ENCODE results near the gene ZNF189.

The ZNF189 gene

GRCh38 chr9:101418518-101419430 is 20.1 kb downstream of the ZNF189 start:
- Histone ChIP-seq H3K4me3 (ENCODE audit: low read depth in 1 of 2, low read length in 2 of 2) (no peak overlapping the region), H3K27me3 (ENCODE audit: insufficient read depth, low read length, poor library complexity) (no peaks in the 10 kb centered on the region), H3K4me1 (ENCODE audit: insufficient read depth, low read length) (no peaks in the 10 kb centered on the region), H3K79me2 (ENCODE audit: insufficient read depth, low read length) (no peaks in the 10 kb centered on the region), H3K9ac (ENCODE audit: low read depth, low read length) (no peak overlapping the region), H3K36me3 (ENCODE audit: insufficient read depth, low read length) (no peaks in the 10 kb centered on the region), H3K9me3 (ENCODE audit: insufficient read depth, low read length, severe bottlenecking) (peaks cover 3% of the 10 kb centered on the region), H3K27ac (ENCODE audit: low read length) (no peak overlapping the region), H4K20me1 (ENCODE audit: insufficient read depth, low read length) (no peaks in the 10 kb centered on the region), H3K4me2 (ENCODE audit: insufficient read depth, low read length) (no peak overlapping the region), H2AFZ (ENCODE audit: low read depth, low read length) (no peak overlapping the region)
- TF ChIP-seq CTCF (IDR thresholded peaks at IDR 0.05; ENCODE audit: borderline replicate concordance, extremely low read depth, low read length, poor library complexity, severe bottlenecking): no peak
- TF ChIP-seq EZH2 (IDR thresholded peaks at IDR 0.05; ENCODE audit: borderline replicate concordance, low read depth, low read length, severe bottlenecking): no peak
- ATAC-seq (ENCODE audit: insufficient read depth, low read depth): no peak
- no peak for DNase-seq

- TF ChIP-seq CTCF (IDR thresholded peaks at IDR 0.05; ENCODE audit: borderline replicate concordance, extremely low read depth, low read length, poor library complexity, severe bottlenecking): no peak
- TF ChIP-seq EZH2 (IDR thresholded peaks at IDR 0.05; ENCODE audit: borderline replicate concordance, low read depth, low read length, severe bottlenecking): no peak
- Histone ChIP-seq H2AFZ (ENCODE audit: low read depth, low read length) (no peak overlapping the region), H3K27ac (ENCODE audit: low read length) (no peak overlapping the region), H3K4me3 (ENCODE audit: low read depth in 1 of 2, low read length in 2 of 2) (no peak overlapping the region), H3K4me2 (ENCODE audit: insufficient read depth, low read length) (no peak overlapping the region), H3K27me3 (ENCODE audit: insufficient read depth, low read length, poor library complexity) (no peaks in the 10 kb centered on the region), H4K20me1 (ENCODE audit: insufficient read depth, low read length) (no peaks in the 10 kb centered on the region), H3K9me3 (ENCODE audit: insufficient read depth, low read length, severe bottlenecking) (peaks cover 3% of the 10 kb centered on the region), H3K79me2 (ENCODE audit: insufficient read depth, low read length) (no peaks in the 10 kb centered on the region), H3K36me3 (ENCODE audit: insufficient read depth, low read length) (no peaks in the 10 kb centered on the region), H3K9ac (ENCODE audit: low read depth, low read length) (no peak overlapping the region), H3K4me1 (ENCODE audit: insufficient read depth, low read length) (no peaks in the 10 kb centered on the region)
- DNase-seq: no peak
- ATAC-seq (ENCODE audit: insufficient read depth, low read depth): no peak
These were observed 21.2 kb downstream of the ZNF189 start for GRCh38 chr9:101419863-101420262.

DNA sequence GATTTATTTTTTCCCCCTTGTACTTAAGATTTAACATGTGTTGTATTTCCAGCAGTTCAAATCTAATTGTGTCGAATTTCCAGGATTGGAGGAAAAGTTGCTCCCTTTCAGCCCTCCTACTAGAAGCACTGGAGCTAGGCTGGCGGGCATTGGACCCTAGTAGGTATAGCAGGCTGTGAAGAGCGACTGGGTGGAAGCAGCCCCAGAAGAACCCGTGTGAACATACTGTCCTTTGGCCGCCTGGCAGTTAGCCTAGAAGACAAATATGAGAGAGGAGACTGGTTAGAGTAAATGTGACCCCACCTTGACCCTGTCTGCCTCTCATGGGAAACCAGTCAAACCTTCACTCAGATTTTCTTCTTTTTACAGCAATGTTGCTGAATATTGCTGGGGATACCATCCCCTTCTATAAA is 23.0 kb downstream of the ZNF189 start:
- Histone ChIP-seq H4K20me1 (ENCODE audit: insufficient read depth, low read length) (no peaks in the 10 kb centered on the region), H3K27me3 (ENCODE audit: insufficient read depth, low read length, poor library complexity) (no peaks in the 10 kb centered on the region), H3K27ac (ENCODE audit: low read length) (no peak overlapping the region), H3K4me3 (ENCODE audit: low read depth in 1 of 2, low read length in 2 of 2) (no peak overlapping the region), H3K9me3 (ENCODE audit: insufficient read depth, low read length, severe bottlenecking) (no peaks in the 10 kb centered on the region), H3K79me2 (ENCODE audit: insufficient read depth, low read length) (no peaks in the 10 kb centered on the region), H2AFZ (ENCODE audit: low read depth, low read length) (no peak overlapping the region), H3K9ac (ENCODE audit: low read depth, low read length) (no peak overlapping the region), H3K4me1 (ENCODE audit: insufficient read depth, low read length) (no peaks in the 10 kb centered on the region), H3K4me2 (ENCODE audit: insufficient read depth, low read length) (no peak overlapping the region), H3K36me3 (ENCODE audit: insufficient read depth, low read length) (no peaks in the 10 kb centered on the region)
- DNase-seq (no peak), ATAC-seq (ENCODE audit: insufficient read depth, low read depth) (no peak)
- TF ChIP-seq EZH2 (IDR thresholded peaks at IDR 0.05; ENCODE audit: borderline replicate concordance, low read depth, low read length, severe bottlenecking) (no peak), CTCF (IDR thresholded peaks at IDR 0.05; ENCODE audit: borderline replicate concordance, extremely low read depth, low read length, poor library complexity, severe bottlenecking) (no peak)
